GM20000 (cell line): ENCODE measurements around the gene TNNI3K.

Experiments used
- DNase-seq: peaks from one replicate; pipeline ENCODE4 v3.0.0; 2012; ENCODE audit warnings: low spot score
- CTCF ChIP-seq: IDR thresholded peaks from 2 replicates; pipeline ENCODE4 v1.5.1; 2012; ENCODE audit warnings: mild to moderate bottlenecking, control low read depth; ENCODE audit errors: extremely low read depth, missing control alignments

Gene TNNI3K

GRCh38 chr1:74334147-74334546 lies 99.0 kb downstream of the TNNI3K start:
- TF ChIP-seq CTCF = no peak
- no peak for DNase-seq

- no peak for DNase-seq
- TF ChIP-seq CTCF = no peak
Measured at GRCh38 chr1:74340656-74341055, 105.5 kb downstream of the TNNI3K start.

- no peak for TF ChIP-seq CTCF
- DNase-seq = no peak
Measured at GRCh38 chr1:74341702-74342339, 106.6 kb downstream of the TNNI3K start.

- DNase-seq = no peak
- no peak for TF ChIP-seq CTCF
Measured at GRCh38 chr1:74343216-74343615, 108.0 kb downstream of the TNNI3K start.

GRCh38 chr1:74344387-74344786 lies 109.2 kb downstream of the TNNI3K start:
- TF ChIP-seq CTCF = no peak
- no peak for DNase-seq

GRCh38 chr1:74356493-74356892 lies 121.3 kb downstream of the TNNI3K start:
- TF ChIP-seq CTCF = no peak

DNA sequence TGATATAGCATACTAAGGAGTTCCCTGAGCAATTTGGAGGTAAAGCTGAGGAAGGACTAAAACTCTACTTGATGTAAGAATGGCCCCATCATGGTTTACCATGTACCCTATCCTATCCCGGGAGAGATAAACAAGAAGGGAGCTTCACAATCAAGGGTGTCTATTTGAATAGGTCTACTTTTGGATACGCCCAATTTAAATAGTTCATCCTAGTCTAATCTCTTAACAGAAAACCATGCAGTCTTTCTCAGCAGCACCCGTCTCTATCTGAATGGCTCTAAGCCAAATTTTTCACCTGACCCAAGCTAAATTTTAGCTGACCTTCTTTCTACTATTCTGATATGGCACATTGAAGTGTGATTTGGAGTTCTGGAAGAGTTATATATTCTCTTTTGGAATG lies 122.0 kb downstream of the TNNI3K start:
- DNase-seq = no peak
- no peak for TF ChIP-seq CTCF

More at GRCh38 chr1:74356493-74356892, 121.3 kb downstream of the TNNI3K start:
- no peak for DNase-seq
